ENCODE data around the gene PIGU.
A peak's percentile ranks its signal among the peaks of the same experiment; 100 is the strongest.
"Not testable (repeated sequence)": the region's sequence is repeated elsewhere in the genome, so short reads cannot be mapped to it uniquely, and the experiment has no call there.

Gene PIGU

GRCh38 chr20:34514897-34515483 lies 161.9 kb downstream of the PIGU start:
- Mint-ChIP-seq H3K4me3 (peak overlapping the region; percentile 98), H3K9me3 (no peaks in the 10 kb centered on the region), H3K27ac (peak overlapping the region; percentile 100), H3K4me1 (peaks cover 35% of the 10 kb centered on the region), H3K27me3 (ENCODE audit: low read depth, poor library complexity) (no peaks in the 10 kb centered on the region), H3K36me3 (ENCODE audit: low read depth) (peaks cover 49% of the 10 kb centered on the region)
- no peak for DNase-seq
- TF ChIP-seq, protein P1, sequence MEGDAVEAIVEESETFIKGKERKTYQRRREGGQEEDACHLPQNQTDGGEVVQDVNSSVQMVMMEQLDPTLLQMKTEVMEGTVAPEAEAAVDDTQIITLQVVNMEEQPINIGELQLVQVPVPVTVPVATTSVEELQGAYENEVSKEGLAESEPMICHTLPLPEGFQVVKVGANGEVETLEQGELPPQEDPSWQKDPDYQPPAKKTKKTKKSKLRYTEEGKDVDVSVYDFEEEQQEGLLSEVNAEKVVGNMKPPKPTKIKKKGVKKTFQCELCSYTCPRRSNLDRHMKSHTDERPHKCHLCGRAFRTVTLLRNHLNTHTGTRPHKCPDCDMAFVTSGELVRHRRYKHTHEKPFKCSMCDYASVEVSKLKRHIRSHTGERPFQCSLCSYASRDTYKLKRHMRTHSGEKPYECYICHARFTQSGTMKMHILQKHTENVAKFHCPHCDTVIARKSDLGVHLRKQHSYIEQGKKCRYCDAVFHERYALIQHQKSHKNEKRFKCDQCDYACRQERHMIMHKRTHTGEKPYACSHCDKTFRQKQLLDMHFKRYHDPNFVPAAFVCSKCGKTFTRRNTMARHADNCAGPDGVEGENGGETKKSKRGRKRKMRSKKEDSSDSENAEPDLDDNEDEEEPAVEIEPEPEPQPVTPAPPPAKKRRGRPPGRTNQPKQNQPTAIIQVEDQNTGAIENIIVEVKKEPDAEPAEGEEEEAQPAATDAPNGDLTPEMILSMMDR (IDR thresholded peaks at IDR 0.05): no peak

DNA sequence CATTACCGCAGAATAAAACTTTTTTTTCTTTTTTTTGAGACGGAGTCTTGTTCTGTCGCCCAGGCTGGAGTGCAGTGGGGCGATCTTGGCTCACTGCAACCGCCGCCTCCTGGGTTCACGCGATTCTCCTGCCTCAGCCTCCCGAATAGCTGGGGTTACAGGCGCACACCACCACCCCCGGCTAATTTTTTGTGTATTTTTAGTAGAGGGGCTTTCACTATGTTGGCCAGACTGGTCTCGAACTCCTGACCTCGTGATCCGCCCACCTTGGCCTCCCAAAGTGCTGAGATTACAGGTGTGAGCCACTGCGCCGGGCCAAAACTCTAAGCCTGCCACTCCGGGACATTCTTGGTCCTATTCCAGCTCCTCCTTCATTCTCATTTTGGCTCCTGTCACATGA lies 162.9 kb downstream of the PIGU start:
- H3K27me3 Mint-ChIP-seq (ENCODE audit: low read depth, poor library complexity); DNase-seq; H3K4me3 Mint-ChIP-seq; H3K9me3 Mint-ChIP-seq: not testable (repeated sequence)
- peaks cover 35% of the 10 kb centered on the region for H3K4me1 Mint-ChIP-seq
- H3K27ac Mint-ChIP-seq: peak overlapping the region; percentile 100
- peaks cover 45% of the 10 kb centered on the region for H3K36me3 Mint-ChIP-seq (ENCODE audit: low read depth)

DNA sequence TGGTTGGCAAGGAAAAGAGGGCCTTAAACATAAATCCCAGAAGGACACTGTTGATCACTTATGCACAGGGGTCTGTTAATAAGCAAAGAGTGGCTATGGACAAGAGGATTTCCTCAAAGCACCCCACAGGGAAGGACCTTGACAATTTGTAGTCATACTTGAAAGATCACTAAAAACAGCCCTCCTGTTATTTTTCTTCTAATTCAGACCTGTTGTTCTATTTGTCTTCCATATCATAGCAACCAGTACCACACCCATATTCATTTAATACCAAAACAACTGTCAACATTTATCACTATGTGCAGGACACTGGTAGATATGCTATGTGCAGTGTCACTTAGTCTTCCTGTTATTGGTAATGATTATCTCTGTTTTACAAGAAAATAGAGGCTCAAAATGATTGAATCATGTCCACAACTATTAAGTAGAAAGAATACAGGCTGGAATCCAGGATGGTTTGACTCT lies 163.9 kb downstream of the PIGU start:
- Mint-ChIP-seq H3K27me3 (ENCODE audit: low read depth, poor library complexity) (no peaks in the 10 kb centered on the region), H3K9me3 (no peaks in the 10 kb centered on the region), H3K4me1 (peaks cover 28% of the 10 kb centered on the region), H3K36me3 (ENCODE audit: low read depth) (peaks cover 46% of the 10 kb centered on the region), H3K27ac (peak overlapping the region; percentile 19), H3K4me3 (no peak overlapping the region)
- DNase-seq: no peak
- TF ChIP-seq, protein P1 (IDR thresholded peaks at IDR 0.05): no peak

GRCh38 chr20:34512266-34512954 lies 164.5 kb downstream of the PIGU start:
- Mint-ChIP-seq H3K27ac (peak overlapping the region; percentile 79), H3K27me3 (ENCODE audit: low read depth, poor library complexity) (no peaks in the 10 kb centered on the region), H3K36me3 (ENCODE audit: low read depth) (peaks cover 52% of the 10 kb centered on the region), H3K9me3 (no peaks in the 10 kb centered on the region), H3K4me3 (no peak overlapping the region), H3K4me1 (peaks cover 25% of the 10 kb centered on the region)
- TF ChIP-seq, protein P1 (IDR thresholded peaks at IDR 0.05): no peak
- no peak for DNase-seq

DNA sequence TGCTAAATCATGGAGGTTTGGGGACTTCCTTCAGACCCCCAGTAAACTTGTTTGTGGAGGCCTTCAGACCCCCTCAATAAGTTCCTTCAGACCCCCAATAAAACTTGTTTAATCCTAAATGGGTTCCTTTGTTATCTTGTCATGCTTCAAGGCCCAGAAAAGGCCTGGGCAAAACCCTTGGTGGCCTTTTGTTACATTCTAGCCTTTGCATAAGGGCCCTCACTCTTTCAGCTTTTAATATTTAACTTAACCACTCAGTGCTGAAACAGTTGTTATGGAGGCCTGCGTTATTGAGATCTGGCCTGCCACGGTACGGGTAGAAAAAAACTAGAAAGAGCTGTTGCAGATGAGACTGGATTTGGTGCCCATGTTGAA lies 165.0 kb downstream of the PIGU start:
- H3K27me3 Mint-ChIP-seq (ENCODE audit: low read depth, poor library complexity): no peaks in the 10 kb centered on the region
- peak overlapping the region; percentile 79 for H3K27ac Mint-ChIP-seq
- no peak overlapping the region for H3K4me3 Mint-ChIP-seq
- peaks cover 54% of the 10 kb centered on the region for H3K36me3 Mint-ChIP-seq (ENCODE audit: low read depth)
- DNase-seq: no peak
- TF ChIP-seq, protein P1 (IDR thresholded peaks at IDR 0.05): no peak
- H3K4me1 Mint-ChIP-seq: peaks cover 25% of the 10 kb centered on the region
- no peaks in the 10 kb centered on the region for H3K9me3 Mint-ChIP-seq

- no peak for DNase-seq
- Mint-ChIP-seq H3K4me1 (peaks cover 18% of the 10 kb centered on the region), H3K4me3 (no peak overlapping the region), H3K36me3 (ENCODE audit: low read depth) (peaks cover 64% of the 10 kb centered on the region), H3K27ac (no peak overlapping the region), H3K9me3 (no peaks in the 10 kb centered on the region), H3K27me3 (ENCODE audit: low read depth, poor library complexity) (no peaks in the 10 kb centered on the region)
- TF ChIP-seq, protein P1 (IDR thresholded peaks at IDR 0.05): no peak
These were observed 166.3 kb downstream of the PIGU start for GRCh38 chr20:34510575-34510974.
